ENCODE measurements around the gene TRMU.
"Not testable (repeated sequence)": the region's sequence is repeated elsewhere in the genome, so short reads cannot be mapped to it uniquely, and the experiment has no call there.

TRMU gene

DNA sequence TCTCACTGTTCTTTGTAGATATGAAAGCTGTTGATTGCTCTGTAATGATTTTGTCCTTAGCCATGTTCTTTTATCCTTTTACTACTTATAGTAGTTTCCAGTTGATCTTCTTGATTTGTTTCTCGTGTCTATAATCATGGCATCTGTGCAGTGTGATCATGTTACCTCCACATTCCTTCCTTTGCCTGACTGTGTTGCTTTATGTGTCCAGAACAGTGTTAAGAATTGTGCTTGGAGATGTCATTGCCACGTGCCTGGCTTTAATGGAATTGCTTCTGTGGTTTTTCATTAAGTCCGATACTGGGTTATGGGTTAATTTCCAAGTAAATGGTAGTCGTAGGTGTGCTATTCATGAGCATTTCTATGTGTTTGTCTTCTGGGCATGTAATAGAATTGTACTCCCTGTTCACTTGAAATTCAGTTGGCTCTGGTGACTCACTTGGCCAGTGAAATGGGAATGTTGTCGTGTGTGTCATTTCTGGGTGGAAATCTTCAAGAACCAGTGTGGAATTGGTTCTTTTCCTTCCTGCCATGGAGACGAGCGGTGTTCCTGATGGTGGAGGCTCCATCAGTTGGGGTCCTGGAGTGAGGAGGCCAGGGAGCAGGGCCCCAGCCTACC lies 32.1 kb upstream of the TRMU start:
- DNase-seq, result no peak

DNA sequence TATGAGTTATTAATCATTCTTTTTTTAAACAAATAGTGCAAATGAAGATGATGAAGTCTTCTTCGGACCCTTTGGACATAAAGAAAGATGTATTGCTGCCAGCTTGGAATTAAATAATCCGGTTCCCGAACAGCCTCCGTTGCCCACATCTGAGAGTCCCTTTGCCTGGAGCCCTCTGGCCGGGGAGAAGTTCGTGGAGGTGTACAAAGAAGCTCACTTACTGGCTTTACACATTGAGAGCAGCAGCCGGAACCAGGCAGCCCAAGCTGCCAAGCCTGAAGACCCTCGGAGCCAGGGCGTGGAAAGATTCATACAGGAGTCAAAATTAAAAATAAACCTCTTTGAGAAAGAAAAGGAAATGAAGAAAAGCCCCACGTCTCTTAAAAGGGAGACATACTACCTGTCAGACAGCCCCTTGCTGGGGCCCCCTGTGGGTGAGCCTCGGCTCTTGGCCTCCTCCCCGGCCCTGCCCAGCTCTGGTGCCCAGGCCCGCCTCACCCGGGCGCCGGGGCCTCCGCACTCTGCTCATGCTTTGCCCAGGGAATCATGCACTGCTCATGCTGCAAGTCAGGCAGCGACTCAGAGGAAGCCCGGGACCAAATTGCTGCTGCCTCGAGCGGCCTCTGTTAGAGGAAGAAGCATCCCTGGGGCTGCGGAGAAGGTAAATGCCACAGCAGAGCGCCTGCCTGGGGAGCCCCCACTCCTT lies 27.1 kb upstream of the TRMU start:
- DNase-seq, result no peak

DNA sequence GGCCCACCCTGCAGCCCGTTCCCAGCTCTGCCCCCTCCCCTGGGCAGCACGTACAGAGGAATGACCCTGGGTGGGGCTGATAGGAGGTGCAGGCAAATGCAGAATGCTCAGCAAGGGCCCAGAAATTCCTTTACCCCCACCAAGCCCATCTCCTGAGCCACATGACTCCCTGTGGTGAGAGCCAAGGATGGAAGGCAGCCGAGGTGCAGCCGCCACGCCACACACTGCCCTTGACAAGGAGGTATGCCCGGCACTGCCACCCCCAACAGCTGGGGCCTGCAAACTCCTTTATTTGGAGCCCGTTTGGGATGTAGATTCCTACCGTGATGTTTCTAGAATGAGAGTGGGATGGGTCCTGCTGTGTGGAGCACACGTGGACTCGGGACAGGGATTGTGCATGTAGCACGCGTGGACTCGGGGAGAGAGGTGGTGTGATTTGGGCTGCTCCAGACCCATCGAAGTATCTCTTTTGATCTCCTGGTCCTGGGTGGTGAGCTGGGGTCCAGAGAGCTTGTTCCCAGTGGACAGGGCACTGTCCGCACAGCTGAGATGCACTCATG lies 25.9 kb upstream of the TRMU start:
- no peak for DNase-seq

DNA sequence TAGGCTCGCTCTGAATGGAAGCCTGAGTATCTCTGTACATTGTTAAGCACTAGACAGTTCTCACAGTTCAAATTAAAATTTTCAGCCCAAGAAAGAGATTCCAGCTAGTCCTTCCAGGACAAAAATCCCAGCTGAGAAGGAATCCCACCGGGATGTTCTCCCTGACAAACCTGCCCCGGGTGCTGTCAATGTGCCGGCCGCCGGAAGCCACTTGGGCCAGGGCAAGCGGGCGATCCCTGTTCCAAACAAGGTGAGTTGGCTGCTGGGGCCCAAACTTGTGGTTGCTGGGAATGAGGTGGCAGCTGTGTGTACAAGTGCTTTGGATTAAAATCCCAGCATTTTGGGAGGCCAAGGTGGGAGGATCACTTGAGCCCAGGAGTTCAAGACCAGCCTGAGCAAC lies 23.5 kb upstream of the TRMU start:
- DNase-seq, result no peak

DNA sequence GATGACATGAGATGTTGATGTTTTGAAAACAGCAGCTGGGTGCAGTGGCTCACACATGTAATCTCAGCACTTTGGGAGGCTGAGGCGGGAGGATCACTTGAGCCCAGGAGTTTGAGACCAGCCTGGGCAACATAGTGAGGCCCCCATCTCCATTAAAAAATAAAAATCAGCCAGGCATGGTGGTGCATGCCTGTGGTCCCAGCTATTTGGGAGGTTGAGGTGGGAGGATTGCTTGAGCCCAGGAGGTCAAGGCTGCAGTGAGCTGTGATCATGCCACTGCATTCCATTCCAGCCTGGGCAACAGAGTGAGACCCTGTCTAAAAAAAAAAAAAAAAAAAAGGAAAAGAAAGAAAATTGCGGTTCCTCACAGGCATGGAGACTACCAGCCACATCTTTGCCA lies 22.7 kb upstream of the TRMU start:
- not testable (repeated sequence) for DNase-seq

DNA sequence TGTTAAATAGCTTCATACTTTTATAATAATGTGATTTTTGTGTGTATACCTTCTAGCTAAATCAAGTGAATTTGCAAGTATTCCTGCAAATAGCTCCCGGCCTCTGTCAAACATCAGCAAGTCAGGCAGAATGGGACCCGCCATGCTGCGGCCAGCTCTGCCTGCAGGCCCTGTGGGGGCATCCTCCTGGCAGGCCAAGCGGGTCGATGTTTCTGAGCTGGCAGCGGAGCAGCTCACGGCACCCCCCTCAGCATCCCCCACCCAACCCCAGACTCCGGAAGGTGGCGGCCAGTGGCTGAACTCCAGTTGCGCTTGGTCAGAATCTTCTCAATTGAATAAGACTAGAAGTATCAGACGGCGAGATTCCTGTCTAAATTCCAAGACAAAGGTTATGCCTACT lies 19.5 kb upstream of the TRMU start:
- DNase-seq, result no peak

DNA sequence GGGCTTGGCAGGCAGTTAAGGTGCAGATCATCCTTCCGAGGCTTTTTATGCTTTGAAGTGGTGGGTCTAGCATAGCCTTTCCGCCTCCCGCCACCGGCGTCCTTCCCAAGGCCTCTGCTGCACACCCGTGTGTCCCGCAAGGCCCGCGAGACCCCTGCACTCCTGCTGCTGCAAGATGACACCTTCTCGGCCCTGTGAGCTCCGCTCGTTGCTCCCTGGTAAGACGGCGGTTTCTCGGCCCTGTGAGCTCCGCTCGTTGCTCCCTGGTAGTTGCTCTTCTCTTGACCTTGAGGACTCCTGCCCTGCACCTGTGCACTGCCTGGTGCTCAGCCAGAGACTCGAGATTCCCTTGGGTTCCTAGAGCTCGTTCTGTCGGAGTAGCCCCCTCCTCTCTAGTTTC lies 17.9 kb upstream of the TRMU start:
- DNase-seq, result no peak

DNA sequence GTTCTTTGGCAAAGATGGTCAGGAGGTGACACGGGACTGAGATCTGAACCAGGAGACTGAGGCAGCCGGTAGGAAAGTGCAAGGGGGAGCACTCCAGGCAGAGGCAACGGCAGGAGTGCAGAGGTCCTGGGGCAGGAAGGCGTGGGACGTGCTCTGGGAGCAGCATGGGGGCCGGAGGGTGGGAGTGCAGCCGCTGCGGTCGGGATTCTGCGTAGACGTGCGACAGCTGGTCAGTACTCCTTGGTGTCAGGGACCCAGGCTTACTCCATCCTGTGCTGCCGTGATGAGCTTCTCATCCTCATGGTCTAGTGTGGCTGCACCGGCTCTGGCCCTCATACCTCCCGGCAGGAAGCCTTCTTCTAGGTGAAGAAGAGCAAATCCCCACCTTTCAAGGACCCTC lies 16.9 kb upstream of the TRMU start:
- no peak for DNase-seq

DNA sequence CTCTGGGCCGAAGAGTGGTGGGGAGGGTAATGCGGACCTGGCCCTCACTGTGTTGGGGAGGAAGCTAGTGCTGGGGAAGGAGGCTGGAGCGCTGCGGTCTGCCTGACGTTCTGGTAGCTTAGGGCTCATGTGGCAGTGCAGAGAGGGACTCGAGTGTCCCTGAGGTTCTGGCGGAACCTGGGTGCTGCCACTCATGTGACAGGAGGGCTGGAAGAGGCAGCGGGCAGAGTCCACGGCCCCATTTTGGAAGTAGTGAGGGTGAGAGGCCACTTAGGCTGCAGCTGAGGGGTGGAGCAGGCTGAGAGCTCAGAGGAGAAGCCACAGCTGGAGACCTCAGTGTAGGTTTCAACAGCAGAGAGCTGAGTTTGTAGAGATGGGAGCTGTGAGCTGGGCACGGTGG lies 16.2 kb upstream of the TRMU start:
- DNase-seq, result no peak

DNA sequence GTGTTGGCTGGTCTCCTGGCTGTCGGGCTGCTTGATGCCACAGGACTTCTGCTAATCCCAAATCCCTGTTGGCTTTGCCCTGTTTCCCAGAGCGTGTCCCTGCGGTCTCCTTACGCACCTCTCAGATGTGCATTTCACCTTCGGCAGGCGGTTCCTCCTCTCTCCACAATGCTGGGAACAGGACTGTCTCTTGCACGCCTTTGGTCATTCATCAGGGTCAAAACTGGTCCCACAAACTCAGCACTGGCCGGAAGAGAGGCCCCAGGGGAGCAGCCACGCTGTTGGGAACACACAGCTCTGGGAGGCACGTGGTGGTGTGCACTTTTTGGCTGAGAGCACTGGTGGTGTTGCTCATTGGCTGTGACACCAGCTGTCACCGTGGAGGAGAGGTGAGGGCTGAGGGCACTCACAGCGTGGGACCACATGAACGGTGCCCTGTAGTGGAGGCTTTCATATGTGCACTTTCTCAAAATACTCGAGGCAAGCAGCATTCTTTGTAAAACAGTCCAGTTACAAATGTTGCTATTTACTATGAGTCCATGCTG lies 15.3 kb upstream of the TRMU start:
- no peak for DNase-seq

DNA sequence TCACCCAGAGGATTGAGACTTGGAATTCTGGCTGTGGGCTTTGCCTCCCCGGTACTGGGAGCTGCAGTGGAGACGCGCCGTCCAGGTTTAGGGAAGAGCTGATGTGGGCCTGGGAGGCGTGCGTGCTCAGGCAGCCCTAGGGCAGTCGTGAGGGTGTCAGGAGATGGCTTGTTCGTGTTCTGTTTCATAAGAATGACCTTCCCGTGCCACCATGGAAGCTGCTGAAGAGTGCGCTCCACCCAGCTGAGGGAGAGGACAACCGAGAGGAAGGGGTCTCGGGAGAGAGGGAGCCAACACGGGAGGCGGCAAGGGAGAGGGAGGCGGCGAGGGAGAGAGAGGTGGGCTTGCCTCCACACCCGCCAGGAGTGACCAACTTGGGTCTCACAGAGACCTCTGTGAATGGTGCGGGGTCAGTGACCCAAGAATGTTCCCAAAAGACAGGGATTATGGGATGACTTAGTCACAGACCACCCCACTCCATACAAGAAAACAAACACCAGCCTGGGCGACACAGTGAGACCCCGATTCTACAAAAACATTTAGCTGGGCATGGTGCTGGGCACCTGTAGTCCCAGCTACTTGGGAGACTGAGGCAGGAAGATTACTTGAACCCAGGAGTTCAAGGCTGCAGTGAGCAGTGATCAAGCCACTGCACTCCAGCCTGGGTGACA lies 14.7 kb upstream of the TRMU start:
- DNase-seq, result no peak

DNA sequence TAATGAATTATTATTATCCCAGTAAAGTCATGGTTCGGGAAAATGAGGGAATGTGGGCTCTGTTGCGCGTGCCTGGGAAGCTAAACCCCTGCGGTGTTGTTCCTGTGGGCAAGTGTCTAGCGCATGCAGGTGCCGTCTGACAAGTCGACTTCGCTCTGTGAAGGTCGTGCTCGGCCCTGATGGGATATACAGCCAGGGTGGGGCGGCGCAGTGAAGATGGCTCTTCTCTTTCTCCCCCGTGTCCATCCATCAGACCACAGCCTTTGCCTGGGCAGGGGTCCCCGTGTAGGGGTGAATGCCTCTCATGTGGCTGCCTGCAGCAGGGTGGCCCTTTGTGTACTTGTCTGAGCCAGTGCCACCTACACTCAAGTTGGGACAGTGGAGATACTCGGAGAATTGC lies 12.8 kb upstream of the TRMU start:
- no peak for DNase-seq

DNA sequence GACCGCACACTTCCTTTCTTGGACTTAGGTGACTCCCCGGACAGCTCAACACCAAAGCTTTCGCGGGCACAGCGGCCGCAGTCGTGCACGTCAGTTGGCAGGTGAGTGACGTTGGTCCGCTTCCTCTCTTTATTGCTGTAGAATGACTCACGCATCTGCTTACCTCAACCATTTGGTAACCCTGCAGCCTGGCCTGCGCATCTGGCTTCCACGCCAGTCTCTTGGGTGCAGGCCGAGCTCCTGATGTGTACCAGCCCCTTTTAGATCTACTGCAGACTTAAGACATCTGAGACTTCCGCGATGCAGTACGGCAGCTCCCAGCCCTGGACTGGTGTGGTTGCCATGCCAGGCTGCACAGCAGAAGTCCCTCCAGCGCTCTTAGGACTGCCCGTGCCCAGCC lies 12.4 kb upstream of the TRMU start:
- DNase-seq, result no peak

DNA sequence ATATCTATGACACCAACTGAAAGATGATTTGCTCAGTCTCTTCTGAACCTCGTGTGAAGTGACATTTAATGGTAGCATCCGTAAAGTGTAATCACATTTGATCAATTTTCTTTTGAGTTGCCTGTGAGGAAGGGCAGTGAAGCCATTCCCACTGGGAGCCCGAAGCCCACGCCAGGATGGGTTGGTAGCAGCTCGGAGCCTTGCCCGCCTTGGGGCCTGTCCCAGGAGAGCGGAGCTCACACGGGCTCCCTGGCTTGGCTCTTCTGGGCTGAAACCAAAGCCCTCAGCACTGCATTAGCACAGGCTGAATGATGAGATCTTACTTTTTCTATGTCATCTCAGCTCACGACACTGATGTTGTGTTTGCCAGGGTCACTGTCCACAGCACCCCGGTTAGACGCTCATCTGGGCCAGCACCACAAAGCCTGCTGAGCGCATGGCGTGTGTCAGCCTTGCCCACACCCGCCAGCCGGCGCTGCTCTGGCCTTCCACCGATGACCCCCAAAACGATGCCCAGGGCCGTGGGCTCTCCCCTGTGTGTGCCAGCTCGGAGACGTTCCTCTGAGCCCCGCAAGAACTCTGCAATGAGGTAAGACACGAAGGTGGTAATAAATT lies 9.3 kb upstream of the TRMU start:
- DNase-seq, result no peak

DNA sequence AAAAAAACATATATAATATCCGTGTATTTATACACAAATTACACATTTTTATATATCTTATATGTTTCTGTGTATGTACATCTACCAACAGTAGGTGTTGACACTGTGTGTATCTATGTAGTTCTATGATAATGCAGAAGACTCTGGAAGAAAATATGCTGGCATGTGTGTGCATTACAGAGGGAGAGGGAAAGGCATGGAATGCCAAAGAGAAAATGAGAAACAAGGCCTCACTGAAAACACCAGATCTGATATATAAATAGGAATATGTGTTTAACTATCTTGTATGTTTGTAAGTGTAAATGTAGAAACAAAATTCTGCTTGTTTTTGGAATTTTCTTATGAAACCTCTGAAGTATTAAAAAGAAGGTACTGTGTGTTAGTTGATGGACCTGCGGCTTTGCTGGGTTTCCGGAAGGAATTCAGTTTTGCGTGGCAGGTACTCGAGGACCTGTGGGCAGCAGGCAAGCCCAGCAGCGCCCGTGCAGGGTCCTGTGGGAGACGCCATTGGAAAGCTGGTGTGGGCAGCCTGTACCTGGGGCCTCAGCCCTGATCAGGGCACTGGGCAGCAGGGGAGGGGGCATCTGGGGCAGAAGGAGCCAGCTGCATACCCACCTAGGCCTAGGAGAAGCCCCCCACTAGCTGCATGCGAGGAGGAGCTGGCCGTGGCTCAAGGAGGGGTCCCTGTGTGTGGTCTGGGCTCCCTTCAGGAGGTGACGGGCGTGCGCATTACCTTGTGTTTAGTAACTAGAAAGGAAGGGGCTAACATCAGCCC lies 7.6 kb upstream of the TRMU start:
- DNase-seq, result no peak

DNA sequence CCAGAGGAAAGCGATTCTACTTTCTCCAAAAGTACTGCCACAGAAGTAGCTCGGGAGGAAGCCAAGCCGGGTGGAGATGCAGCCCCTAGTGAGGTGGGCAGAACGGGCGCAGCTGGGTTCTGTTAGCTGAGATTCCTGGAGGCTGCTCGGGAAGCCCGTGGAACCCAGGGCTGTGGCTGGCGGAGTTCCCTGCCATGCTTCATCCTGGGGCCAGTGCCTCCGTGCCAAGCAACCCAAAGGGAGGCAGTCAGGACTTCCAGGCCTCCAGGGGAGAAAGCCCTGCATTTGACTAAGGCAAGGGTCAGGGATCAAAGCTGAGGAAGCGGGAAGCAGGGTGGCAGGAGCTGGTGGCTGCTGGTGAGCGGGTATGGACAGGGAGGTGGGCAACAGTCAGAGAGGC lies 6.7 kb upstream of the TRMU start:
- no peak for DNase-seq

DNA sequence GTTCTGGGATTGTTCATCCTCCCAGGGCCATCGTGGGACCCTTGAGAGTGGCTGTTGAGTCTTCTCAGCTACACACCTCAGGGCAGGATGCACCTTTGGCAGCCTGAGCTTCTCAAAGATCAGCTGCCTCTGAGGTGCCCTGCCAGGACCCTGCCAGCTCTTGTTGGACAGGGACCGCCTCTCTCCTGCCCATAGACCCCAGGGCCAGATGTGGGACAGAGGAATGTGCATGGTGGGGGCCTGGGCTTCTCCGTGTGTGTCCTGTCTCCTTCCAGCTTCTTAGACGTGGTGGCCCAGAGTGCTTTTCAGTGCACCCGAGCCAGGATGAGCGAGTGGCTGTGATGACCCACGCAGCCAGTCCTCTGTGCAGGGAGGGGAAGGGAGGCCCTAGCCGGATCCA lies 5.9 kb upstream of the TRMU start:
- no peak for DNase-seq

DNA sequence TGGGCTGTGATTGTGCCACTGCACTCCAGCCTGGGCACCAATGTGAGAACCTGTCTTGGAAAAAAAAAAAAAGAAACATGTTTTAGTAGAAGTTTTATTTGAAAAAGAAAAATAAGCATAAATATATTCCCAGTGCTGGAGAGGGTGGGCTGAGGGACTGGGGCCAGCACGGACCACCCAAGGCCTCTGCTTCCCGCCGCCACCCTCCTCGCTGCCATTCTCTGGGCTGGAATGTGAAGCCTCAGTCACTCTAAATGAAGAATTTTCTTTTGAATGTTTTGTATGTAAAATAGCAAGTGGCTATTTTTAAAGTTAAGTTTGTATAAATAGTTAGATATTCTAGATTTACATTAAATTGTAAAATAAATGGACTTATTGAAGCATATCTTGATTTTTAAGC lies 5.1 kb upstream of the TRMU start:
- DNase-seq, result no peak

DNA sequence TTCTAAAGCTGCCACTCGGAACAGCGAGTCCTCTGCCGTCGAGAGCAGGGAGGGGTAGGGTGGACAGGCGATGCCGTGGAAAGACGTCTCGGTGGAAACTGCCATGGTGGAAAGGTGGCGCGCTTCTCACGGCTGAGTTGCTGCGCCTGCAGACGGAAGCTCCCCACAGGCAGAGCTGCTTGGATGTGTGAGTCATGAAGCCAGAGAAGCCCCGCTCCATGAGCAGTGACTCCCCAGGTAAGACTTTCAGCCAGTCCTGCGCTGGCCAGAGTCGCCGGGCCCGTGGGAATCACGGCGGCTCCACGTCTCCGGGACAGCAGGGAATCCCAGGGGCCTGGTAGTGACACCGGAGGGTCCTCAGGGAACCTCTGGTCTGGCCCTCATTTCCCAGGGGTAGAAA lies 4.0 kb upstream of the TRMU start:
- DNase-seq, result no peak

DNA sequence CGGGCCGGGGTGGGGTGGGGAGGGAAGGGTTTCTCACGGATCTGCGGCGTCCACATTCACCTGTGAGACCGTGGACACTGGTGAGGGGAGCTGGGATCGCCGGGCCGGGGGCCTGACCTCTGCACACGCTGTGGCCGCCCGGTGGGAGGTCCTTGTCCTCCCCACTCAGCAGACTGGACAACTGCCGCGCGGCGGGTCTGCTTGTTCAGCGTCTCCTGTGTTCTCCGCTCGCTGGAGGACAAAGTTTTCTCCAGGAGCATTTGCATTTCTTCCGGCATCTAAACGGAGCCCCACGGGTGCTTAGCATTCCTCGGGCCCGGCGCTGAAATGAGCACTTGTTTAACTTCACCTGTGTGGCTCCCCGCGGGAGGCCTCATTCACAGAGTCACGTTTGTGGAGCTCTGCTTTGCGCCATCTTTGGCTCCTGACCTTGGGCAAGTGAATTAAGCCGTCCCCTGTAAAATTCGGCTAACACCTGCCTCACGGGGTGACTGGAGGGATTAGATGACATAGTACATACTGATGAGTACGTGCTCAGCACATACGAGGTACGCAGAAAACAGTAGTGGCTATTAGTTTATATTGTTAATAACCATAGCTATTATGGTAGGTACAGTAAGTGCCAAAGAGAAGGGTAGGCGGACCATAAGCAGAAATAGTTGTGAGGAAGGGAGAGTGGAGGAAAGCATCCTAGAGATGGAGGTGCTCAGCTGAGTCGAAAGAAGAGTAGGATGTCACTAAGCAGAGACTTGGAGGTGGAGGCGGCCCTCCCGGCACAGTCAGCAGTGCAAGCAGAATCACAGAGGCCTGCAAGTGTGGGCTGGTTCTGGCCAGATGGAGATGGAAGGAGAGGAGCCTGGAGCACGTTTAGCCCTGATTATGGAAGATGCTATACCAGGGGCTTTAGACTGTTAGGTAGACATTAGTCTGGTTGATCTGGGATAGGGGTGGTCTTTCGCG lies 885 bp downstream of the TRMU start:
- DNase-seq, result peak; percentile 30

DNA sequence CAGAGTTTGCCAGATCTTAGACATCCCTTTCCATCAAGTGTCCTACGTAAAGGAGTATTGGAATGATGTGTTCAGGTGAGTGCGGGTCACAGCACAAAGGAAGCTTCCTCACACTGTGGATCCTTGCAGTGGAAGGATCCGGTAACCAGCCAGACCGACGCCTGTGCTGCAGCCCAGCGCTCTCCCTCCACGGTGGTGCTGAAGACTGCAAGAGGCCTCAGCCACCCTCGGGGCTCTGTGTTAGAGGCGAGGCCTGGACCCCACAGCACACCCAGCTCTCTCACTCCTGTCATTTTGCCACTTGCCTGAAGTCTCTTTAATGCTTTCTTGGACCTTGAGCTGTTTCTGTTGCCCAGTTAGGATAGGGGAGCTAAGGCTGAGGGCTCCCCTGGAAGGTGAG lies 2.4 kb downstream of the TRMU start:
- no peak for DNase-seq

DNA sequence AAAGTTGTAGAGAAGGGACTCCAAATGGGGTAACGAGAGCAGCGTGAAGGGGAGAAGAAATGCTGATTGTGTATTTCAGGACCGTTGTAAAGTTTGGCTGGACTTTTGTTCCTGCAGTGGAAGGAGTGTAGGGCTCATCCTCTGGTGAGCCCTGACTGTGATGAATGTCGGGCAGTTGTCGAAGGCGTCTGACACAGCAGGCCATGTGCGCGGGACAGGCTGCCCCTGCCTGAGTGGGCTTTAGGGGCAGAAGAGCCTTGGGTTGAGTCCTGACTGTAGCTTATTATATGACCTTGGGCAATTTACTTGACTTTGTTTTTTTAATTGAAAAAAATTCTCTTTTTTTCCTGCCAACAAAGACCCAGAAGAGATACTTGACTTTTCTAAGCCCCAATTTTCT lies 3.1 kb downstream of the TRMU start:
- DNase-seq, result no peak
